ENCODE measurements around the gene C16orf90.

DNA sequence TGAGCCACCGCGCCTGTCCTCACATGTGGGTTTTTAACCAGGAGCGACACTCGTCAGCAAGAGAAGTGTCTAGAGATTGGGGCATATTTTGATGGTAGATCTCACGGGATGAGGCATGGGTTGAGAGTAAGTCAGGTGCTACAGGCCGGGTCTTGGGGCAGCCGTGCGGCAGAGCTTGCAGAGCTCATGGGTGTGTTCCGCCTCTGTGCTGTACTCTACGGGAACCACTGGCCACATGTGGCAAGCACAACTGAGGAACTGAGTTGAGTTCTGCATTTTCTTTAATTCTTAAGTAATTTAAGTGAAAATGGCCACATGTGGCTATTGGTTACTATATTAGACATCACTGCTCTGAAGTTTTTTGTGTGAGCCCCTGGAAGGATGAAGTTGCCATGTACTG, 15.1 kb upstream of the C16orf90 start:
- TF ChIP-seq CTCF (IDR thresholded peaks at IDR 0.05; ENCODE audit: insufficient read depth, low read depth, low read length) (no peak), EZH2 (IDR thresholded peaks at IDR 0.05; ENCODE audit: insufficient read depth, low read length) (no peak)

All from astrocyte (in vitro differentiated cells and primary cell).